GM12891 (cell line): ENCODE data around the gene IL18RAP.

Experiments
- PAX5 ChIP-seq: IDR thresholded peaks from 2 replicates; pipeline ENCODE4 v1.6.1; 2011; ENCODE audit warnings: low read length, moderate library complexity, mild to moderate bottlenecking; ENCODE audit not compliant: insufficient read depth, severe bottlenecking
- POLR2A ChIP-seq: IDR thresholded peaks from 2 replicates; pipeline ENCODE4 v1.6.1; 2011; ENCODE audit warnings: low read depth, low read length, control low read depth
- POLR2AphosphoS5 ChIP-seq: IDR thresholded peaks from 2 replicates; pipeline ENCODE4 v1.6.1; 2011; ENCODE audit warnings: low read depth, low read length, control low read depth
- POU2F2 ChIP-seq: IDR thresholded peaks from 2 replicates; pipeline ENCODE4 v1.6.1; 2011; ENCODE audit warnings: low read depth, mild to moderate bottlenecking, control low read depth, low read length, moderate library complexity
- SPI1 ChIP-seq: IDR thresholded peaks from 2 replicates; pipeline ENCODE4 v1.6.1; 2011; ENCODE audit warnings: low read depth, low read length, control low read depth
- TAF1 ChIP-seq: IDR thresholded peaks from 2 replicates; pipeline ENCODE4 v1.6.1; 2011; ENCODE audit warnings: low read depth, low read length, control low read depth

- TF ChIP-seq POLR2A (no peak), POLR2AphosphoS5 (no peak), TAF1 (no peak), PAX5 (no peak), POU2F2 (no peak), SPI1 (no peak)
These were observed 46.8 kb upstream of the IL18RAP start for GRCh38 chr2:102376052-102376591.
